SH-SY5Y (cell line): Measurements from ENCODE around the gene CHKA.

Experiments used
- GATA2 ChIP-seq: IDR thresholded peaks from 2 replicates; pipeline ENCODE4 v1.6.1; 2011; ENCODE audit warnings: mild to moderate bottlenecking, low read depth, low read length
- GATA3 ChIP-seq: IDR thresholded peaks from 2 replicates; pipeline ENCODE4 v1.6.1; 2011; ENCODE audit warnings: low read depth, mild to moderate bottlenecking, low read length, moderate library complexity

DNA sequence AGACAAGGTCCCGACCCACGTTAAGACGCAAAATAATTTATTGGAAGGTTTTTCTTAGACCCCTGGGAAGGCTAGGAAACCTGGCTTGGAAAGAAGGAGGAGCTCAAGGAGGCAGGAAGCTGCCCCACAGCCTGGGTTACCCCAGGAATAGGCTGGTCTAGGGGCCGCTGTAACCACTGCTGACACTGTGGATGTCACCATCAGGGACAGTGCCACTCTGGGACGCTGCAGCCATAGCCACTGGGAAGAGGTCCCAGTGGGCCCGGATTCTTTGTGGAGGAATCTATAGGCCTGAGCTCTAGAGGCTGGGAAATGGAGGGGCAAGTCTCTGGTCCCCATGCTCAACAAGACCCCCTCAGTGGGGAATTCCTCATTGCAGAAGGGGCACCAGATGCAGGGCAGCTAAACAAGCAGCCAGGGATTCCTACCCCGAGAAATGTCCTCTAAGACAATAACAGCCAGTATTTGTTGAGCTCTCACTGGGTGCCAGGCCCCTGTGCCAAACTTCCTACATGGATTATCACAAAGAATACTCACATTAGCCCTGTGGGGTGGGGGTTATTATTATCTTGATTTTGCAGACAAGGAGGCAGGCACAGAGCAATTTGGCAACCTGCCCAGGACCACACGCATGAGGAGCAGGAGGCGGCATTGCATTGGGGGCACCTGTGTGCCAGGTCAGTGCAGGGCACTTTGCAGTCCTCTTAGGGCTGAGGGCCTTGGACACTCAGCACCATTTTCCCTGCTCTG is 19.5 kb upstream of the CHKA start:
- TF ChIP-seq GATA3: no peak
- peak; percentile 50 for TF ChIP-seq GATA2
